NCI-H1105 (cell line): Measurements from ENCODE around the gene OR2S2.

Experiments used
- DNase-seq: peaks from one replicate; lab custom pipeline; 2025; lab: John Stamatoyannopoulos, UW

OR2S2 gene

DNA sequence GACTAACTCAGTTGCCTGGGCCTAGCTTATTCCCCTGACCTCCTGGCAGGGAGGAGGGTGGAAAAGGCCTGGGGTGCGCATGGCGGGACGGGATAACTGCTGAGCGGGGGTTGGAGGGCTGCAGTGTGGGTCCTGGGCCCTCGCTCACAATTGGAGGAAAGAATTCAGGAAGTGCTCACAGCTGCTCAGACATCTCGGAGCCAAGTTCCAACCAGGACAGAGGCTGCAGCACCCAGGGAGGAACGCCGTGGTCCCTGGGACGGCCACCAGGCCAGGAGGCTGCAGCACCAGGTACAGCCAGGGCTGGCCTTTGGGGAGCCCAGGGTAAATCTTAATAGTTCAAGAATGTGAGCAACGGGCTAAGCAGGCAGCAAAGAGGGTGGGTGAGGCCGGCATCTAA is 48.7 kb downstream of the OR2S2 start, which contains the start of gene SPAAR:
Gene SPAAR, plus strand, starts transcription at position 217 of the 400 bp plus-strand sequence. CDS start 974 bp downstream, outside the sequence.
- no peak for DNase-seq

DNA sequence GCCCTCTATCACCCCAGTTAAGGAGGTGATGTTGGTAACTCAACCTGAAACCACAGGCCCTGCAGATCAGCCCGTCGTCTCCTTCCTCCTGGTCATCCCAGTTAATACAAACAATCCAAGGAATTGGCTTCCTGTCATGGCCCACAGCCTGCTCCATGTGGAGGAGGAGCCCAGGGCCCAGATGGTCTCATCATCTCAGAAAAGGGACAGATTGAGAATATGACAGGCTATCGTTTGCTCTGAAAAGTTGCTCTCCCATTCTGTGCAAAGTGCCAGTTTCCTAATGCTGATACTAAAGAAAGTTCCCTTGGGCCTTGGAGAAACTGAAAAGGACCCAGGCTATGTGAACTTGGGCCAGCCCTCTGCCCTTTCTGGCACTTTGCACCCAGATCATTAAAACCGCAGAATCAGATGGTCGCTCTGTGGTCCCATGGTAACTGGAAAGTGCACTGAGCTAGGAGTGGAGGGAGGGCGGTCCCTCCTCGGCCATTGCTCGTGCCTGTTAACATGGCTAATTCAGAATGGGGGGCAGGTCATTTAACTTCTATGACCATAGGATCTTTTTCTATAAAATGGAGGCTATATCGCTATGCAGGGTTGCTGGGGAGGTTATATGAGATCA is 49.3 kb downstream of the OR2S2 start:
- no peak for DNase-seq

DNA sequence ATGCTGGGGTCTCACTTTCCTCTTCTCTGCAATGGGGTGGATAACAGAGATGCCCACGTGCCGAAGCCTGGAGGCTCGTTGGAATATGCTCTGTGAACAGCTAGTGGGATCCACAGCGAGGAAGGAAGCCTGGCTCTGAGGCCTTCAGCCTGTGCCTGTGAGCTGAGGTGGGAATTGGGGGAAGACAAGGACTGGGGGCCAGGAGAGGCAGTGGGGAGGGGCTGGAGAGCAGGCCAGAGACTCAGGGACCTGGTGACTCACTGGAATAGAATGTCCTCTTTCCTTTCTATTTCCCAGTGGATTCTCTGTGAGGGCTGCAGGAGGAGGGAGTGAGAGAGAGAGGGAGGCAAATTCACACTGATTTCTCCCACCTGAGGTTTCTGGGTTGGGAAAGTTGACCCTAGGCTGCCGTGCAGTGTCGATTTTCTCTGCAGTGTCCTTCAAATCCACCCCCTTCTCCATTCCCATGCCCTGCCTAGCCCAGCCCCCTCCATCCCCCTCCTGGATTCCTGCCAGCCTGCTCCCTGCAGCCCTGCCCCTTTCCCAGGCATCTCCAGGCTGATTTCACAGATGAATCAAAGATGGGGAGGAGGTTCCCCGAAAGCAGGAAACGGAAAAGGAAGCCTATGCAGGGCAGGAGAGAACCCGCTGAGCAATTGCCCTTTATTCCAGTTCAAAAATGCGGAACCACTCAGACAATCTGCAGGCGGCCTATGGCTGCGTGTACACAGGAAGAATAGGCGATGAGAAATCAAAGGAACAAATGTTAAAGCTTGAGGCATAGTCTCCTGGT is 50.0 kb downstream of the OR2S2 start:
- peak; percentile 34 for DNase-seq
